Adipose tissue (tissue), 3 donors: ENCODE measurements around the gene CYP11A1. TPM values are rescaled to one million over a fixed set of nuclear protein-coding genes. Genes with fewer than 3 reads are reported as not detected.

Experiments
- H3K27ac ChIP-seq: one replicate; pipeline ENCODE4 v1.5.1; 2013; ENCODE audit warnings: low read depth, low read length
- WGBS, 3 donors: extraction: QIAGEN DNeasy Blood & Tissue Kit; methylation state at CpG; one replicate each; pipeline ENCODE4 v1.1.7; 2013; 5-methylcytosine and 5-hydroxymethylcytosine counted together
- polyA plus RNA-seq, 3 donors: library from polyadenylated mRNA; stranded (reverse); fragments of 200-250 nt; gene quantifications; one replicate each; pipeline ENCODE4 v1.2.3, GENCODE V29; 2013
- donor health status: healthy with polysubstance abuse.
- donor health status: Bipolar disorder and iron deficiency.
- donor health status: healthy.

CYP11A1 gene
- polyA plus RNA-seq, 3 donors, result 0.55 to 3.5 (median 0.86) TPM

- H3K27ac ChIP-seq, result no peak overlapping the region
- WGBS, 3 donors, result 78 to 89% (median 83%) methylated on average over 5 of the region's 5 CpGs
Measured at GRCh38 chr15:74319138-74319460, 48.3 kb downstream of the CYP11A1 start.

- no peak overlapping the region for H3K27ac ChIP-seq
- WGBS, 3 donors, result 78 to 89% (median 80%) methylated on average over 6 of the region's 6 CpGs
Measured at GRCh38 chr15:74318376-74319137, 48.9 kb downstream of the CYP11A1 start.

- WGBS, 3 donors, result 30 to 48% (median 31%) methylated on average over 7 to 8 of the region's 8 CpGs
- H3K27ac ChIP-seq, result no peak overlapping the region
Measured at GRCh38 chr15:74317820-74318375, 49.5 kb downstream of the CYP11A1 start.

- WGBS, 3 donors, result 44 to 73% (median 50%) methylated on average over 13 of the region's 13 CpGs
- H3K27ac ChIP-seq, result no peak overlapping the region
Measured at GRCh38 chr15:74316141-74316540, 51.3 kb downstream of the CYP11A1 start.

GRCh38 chr15:74315626-74316025 lies 51.8 kb downstream of the CYP11A1 start:
- 27 to 80% (median 39%) methylated on average over 5 of the region's 5 CpGs for WGBS, 3 donors
- H3K27ac ChIP-seq, result no peak overlapping the region

- WGBS, 3 donors, result 76 to 79% (median 77%) methylated on average over 13 of the region's 13 CpGs
- H3K27ac ChIP-seq, result no peak overlapping the region
Measured at GRCh38 chr15:74314795-74315438, 52.5 kb downstream of the CYP11A1 start.

- H3K27ac ChIP-seq, result no peak overlapping the region
- 88 to 94% (median 91%) methylated on average over 7 of the region's 7 CpGs for WGBS, 3 donors
Measured at GRCh38 chr15:74313889-74314288, 53.6 kb downstream of the CYP11A1 start.

GRCh38 chr15:74312445-74313007 lies 54.9 kb downstream of the CYP11A1 start:
- WGBS, 3 donors, result 23 to 91% (median 87%) methylated on average over 9 of the region's 9 CpGs
- H3K27ac ChIP-seq, result no peak overlapping the region

GRCh38 chr15:74311734-74312444 lies 55.6 kb downstream of the CYP11A1 start:
- 51 to 87% (median 81%) methylated on average over 13 of the region's 13 CpGs for WGBS, 3 donors
- H3K27ac ChIP-seq, result no peak overlapping the region

- 10 to 19% (median 17%) methylated on average over 19 of the region's 19 CpGs for WGBS, 3 donors
- H3K27ac ChIP-seq, result no peak overlapping the region
Measured at GRCh38 chr15:74307827-74308811, 59.3 kb downstream of the CYP11A1 start.

GRCh38 chr15:74306781-74307217 lies 60.6 kb downstream of the CYP11A1 start:
- 33 to 61% (median 60%) methylated on average over 9 to 10 of the region's 10 CpGs for WGBS, 3 donors
- H3K27ac ChIP-seq, result no peak overlapping the region

- H3K27ac ChIP-seq, result no peak overlapping the region
- WGBS, 3 donors, result 67 to 84% (median 79%) methylated on average over 7 of the region's 7 CpGs
Measured at GRCh38 chr15:74305687-74306086, 61.8 kb downstream of the CYP11A1 start.

GRCh38 chr15:74304431-74304830 lies 63.0 kb downstream of the CYP11A1 start:
- H3K27ac ChIP-seq, result no peak overlapping the region
- 37 to 67% (median 63%) methylated on average over 12 of the region's 12 CpGs for WGBS, 3 donors

GRCh38 chr15:74303741-74304309 lies 63.6 kb downstream of the CYP11A1 start:
- no peak overlapping the region for H3K27ac ChIP-seq
- 36 to 54% (median 53%) methylated on average over 6 of the region's 6 CpGs for WGBS, 3 donors

- WGBS, 3 donors, result 23 to 38% (median 31%) methylated on average over 7 of the region's 7 CpGs
- H3K27ac ChIP-seq, result no peak overlapping the region
Measured at GRCh38 chr15:74302821-74303359, 64.6 kb downstream of the CYP11A1 start.

- WGBS, 3 donors, result 35 to 78% (median 77%) methylated on average over 7 of the region's 7 CpGs
Measured at GRCh38 chr15:74301583-74302361, 65.7 kb downstream of the CYP11A1 start.

More at GRCh38 chr15:74301583-74302361, 65.7 kb downstream of the CYP11A1 start:
- H3K27ac ChIP-seq, result no peak overlapping the region
